ENCODE measurements around the gene MARCHF7. TPM values are rescaled to one million over a fixed set of nuclear protein-coding genes. Genes with fewer than 3 reads are reported as not detected.

MARCHF7 gene
- total and polyA plus RNA-seq, 10 of the 15 experiments (the other 5 are each of a cell fraction or from before 2014, with no cell fraction given), result 39.4 to 111 (median 66.5) TPM

GRCh38 chr2:159695795-159696448, 16.4 kb upstream of the MARCHF7 start:
- no peak overlapping the region for H3K9ac ChIP-seq (ENCODE audit: control insufficient read depth, insufficient read depth, low read length)
- RAD21 ChIA-PET (ENCODE audit: unreplicated experiment), result no interaction called here
- H2AFZ ChIP-seq (ENCODE audit: control insufficient read depth, low read depth, low read length), result no peak overlapping the region
- H3K4me3 ChIP-seq, result no peak overlapping the region
- POLR2A ChIA-PET, result interaction anchor here (1.0 kb wide), 1 partner anchor 17 kb away, joined by 3 read pairs; the partner anchor contains the start of gene MARCHF7
- no peak overlapping the region for H3K27ac ChIP-seq (ENCODE audit: control insufficient read depth, insufficient read depth)
- intact Hi-C loops (cut with micrococcal nuclease; ENCODE audit: unreplicated experiment) (no loop called here), in situ Hi-C loops (cut with MboI) (no loop called here)
- peaks cover 3% of the 10 kb centered on the region for H3K4me1 ChIP-seq (ENCODE audit: control insufficient read depth, insufficient read depth, low read length)
- H4K20me1 ChIP-seq (ENCODE audit: control insufficient read depth, insufficient read depth), result no peaks in the 10 kb centered on the region
- no peaks in the 10 kb centered on the region for H3K27me3 ChIP-seq (replicated peaks in 1 of 2; ENCODE audit: control insufficient read depth in 2 of 2, insufficient read depth in 2 of 2, low read length in 1 of 2)
- H3K36me3 ChIP-seq (ENCODE audit: control insufficient read depth in 2 of 2, insufficient read depth in 2 of 2, low read length in 1 of 2), result no peaks in the 10 kb centered on the region; a peak in 1 of 4 replicates
- no TSS peak for BruUV-seq (replicated peaks)
- ATAC-seq, result peak; percentile 55
- H3K79me2 ChIP-seq (ENCODE audit: control insufficient read depth, insufficient read depth, low read length), result no peaks in the 10 kb centered on the region
- H3K4me2 ChIP-seq (ENCODE audit: control insufficient read depth, insufficient read depth), result 0 out of 2 replicates have a peak overlapping the region, but pooled peaks have one; percentile 4
- 61% methylated on average over 4 of the region's 4 CpGs for WGBS (ENCODE audit: insufficient coverage, insufficient replicate concordance, low lambda C conversion rate, missing lambda C conversion rate)
- H3K9me3 ChIP-seq (replicated peaks; ENCODE audit: control insufficient read depth, insufficient read depth, low read length), result no peaks in the 10 kb centered on the region; the same call in 1 of the 3 replicates
- SMC1A ChIA-PET (ENCODE audit: uncharacterized antibody, unreplicated experiment), result interaction anchor here (0.7 kb wide), 1 partner anchor 19 kb away, joined by 3 read pairs; no protein-coding TSS in a partner anchor
- CTCF ChIA-PET, result interaction anchor here (1.2 to 1.4 kb wide), 2 partner anchors 19 to 79 kb away, joined by 3 to 4 read pairs; partner anchors contain the start of gene BAZ2B
- DNase-seq (ENCODE audit: low read depth, low spot score), result no peak
- FAIRE-seq, result no peak
- no peak for TF ChIP-seq BACH1 (IDR thresholded peaks at IDR 0.05; ENCODE audit: borderline replicate concordance)
- 0 out of 2 replicates have a peak, but pooled peaks have one; percentile 3 for TF ChIP-seq RUNX3 (IDR thresholded peaks at IDR 0.05; ENCODE audit: low read length)
- TF ChIP-seq SPI1 (IDR thresholded peaks at IDR 0.05; ENCODE audit: borderline replicate concordance, insufficient read depth, low read depth, low read length), result peak; percentile 73; the same call in 1 of the 2 replicates
- TF ChIP-seq BCL11A (IDR thresholded peaks at IDR 0.05; ENCODE audit: low read depth, low read length), result no peak
- TF ChIP-seq NFIC (IDR thresholded peaks at IDR 0.05; ENCODE audit: low read depth, low read length), result 0 out of 2 replicates have a peak, but pooled peaks have one; percentile 22
- no peak for TF ChIP-seq MLLT1 (IDR thresholded peaks at IDR 0.05)
- peak; percentile 52 for TF ChIP-seq JUNB (IDR thresholded peaks at IDR 0.05)
- TF ChIP-seq SMARCA5 (IDR thresholded peaks at IDR 0.05), result 0 out of 2 replicates have a peak, but pooled peaks have one; percentile 34
- peak; percentile 45; the same call in 1 of the 2 replicates for TF ChIP-seq MTA2 (IDR thresholded peaks at IDR 0.05; ENCODE audit: low read depth)
- 0 out of 4 replicates have a peak, but pooled peaks of 1 of the 2 experiments have one; percentile 27 for TF ChIP-seq IKZF2 (IDR thresholded peaks at IDR 0.05)
- TF ChIP-seq EP300 (IDR thresholded peaks at IDR 0.05; ENCODE audit: borderline replicate concordance in 1 of 2, control insufficient read depth in 1 of 2, low read depth in 2 of 2, low read length in 2 of 2), result no peak
- TF ChIP-seq DPF2 (IDR thresholded peaks at IDR 0.05), result no peak
- TF ChIP-seq NR2F1 (conservative IDR thresholded peaks at IDR 0.05), result peak; percentile 65
- TF ChIP-seq, protein P1, sequence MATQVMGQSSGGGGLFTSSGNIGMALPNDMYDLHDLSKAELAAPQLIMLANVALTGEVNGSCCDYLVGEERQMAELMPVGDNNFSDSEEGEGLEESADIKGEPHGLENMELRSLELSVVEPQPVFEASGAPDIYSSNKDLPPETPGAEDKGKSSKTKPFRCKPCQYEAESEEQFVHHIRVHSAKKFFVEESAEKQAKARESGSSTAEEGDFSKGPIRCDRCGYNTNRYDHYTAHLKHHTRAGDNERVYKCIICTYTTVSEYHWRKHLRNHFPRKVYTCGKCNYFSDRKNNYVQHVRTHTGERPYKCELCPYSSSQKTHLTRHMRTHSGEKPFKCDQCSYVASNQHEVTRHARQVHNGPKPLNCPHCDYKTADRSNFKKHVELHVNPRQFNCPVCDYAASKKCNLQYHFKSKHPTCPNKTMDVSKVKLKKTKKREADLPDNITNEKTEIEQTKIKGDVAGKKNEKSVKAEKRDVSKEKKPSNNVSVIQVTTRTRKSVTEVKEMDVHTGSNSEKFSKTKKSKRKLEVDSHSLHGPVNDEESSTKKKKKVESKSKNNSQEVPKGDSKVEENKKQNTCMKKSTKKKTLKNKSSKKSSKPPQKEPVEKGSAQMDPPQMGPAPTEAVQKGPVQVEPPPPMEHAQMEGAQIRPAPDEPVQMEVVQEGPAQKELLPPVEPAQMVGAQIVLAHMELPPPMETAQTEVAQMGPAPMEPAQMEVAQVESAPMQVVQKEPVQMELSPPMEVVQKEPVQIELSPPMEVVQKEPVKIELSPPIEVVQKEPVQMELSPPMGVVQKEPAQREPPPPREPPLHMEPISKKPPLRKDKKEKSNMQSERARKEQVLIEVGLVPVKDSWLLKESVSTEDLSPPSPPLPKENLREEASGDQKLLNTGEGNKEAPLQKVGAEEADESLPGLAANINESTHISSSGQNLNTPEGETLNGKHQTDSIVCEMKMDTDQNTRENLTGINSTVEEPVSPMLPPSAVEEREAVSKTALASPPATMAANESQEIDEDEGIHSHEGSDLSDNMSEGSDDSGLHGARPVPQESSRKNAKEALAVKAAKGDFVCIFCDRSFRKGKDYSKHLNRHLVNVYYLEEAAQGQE (IDR thresholded peaks at IDR 0.05; ENCODE audit: low read depth, low read length), result no peak
- no peak for TF ChIP-seq CBX5 (IDR thresholded peaks at IDR 0.05; ENCODE audit: low read depth)
- no peak for TF ChIP-seq KDM1A (IDR thresholded peaks at IDR 0.05; ENCODE audit: borderline replicate concordance)
- TF ChIP-seq, protein P2, sequence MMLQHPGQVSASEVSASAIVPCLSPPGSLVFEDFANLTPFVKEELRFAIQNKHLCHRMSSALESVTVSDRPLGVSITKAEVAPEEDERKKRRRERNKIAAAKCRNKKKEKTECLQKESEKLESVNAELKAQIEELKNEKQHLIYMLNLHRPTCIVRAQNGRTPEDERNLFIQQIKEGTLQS (IDR thresholded peaks at IDR 0.05; ENCODE audit: borderline replicate concordance, extremely low read depth, low read depth, low read length), result no peak
- no peak for TF ChIP-seq ESRRA (IDR thresholded peaks at IDR 0.05; ENCODE audit: low read length)
- no peak for TF ChIP-seq PAX8 (IDR thresholded peaks at IDR 0.05)
- no peak for TF ChIP-seq GATAD2B (conservative IDR thresholded peaks at IDR 0.05; ENCODE audit: low read depth)

Measured in GM12878 (cell line).